Measurements from ENCODE around the gene DST. TPM values are rescaled to one million over a fixed set of nuclear protein-coding genes. Genes with fewer than 3 reads are reported as not detected.

The DST gene
- polyA plus RNA-seq, 1 donor from 2014 or later = not detected

- Mint-ChIP-seq H3K27me3 (peaks cover 1% of the 10 kb centered on the region), H3K9me3 (no peaks in the 10 kb centered on the region), H3K36me3 (no peaks in the 10 kb centered on the region), H3K4me3 (no peak overlapping the region), H3K27ac (no peak overlapping the region), H3K4me1 (no peaks in the 10 kb centered on the region)
Measured at GRCh38 chr6:56620229-56620868, 22.3 kb downstream of the DST start.

- Mint-ChIP-seq H3K4me3 (no peak overlapping the region), H3K9me3 (no peaks in the 10 kb centered on the region), H3K4me1 (no peaks in the 10 kb centered on the region), H3K27me3 (peaks cover 4% of the 10 kb centered on the region), H3K36me3 (no peaks in the 10 kb centered on the region), H3K27ac (no peak overlapping the region)
Measured at GRCh38 chr6:56618050-56618449, 24.6 kb downstream of the DST start.

- Mint-ChIP-seq H3K4me3 (no peak overlapping the region), H3K36me3 (no peaks in the 10 kb centered on the region), H3K27me3 (peaks cover 2% of the 10 kb centered on the region), H3K4me1 (no peaks in the 10 kb centered on the region), H3K9me3 (no peaks in the 10 kb centered on the region), H3K27ac (no peak overlapping the region)
Measured at GRCh38 chr6:56616967-56617366, 25.7 kb downstream of the DST start.

GRCh38 chr6:56613247-56613851 lies 29.3 kb downstream of the DST start:
- Mint-ChIP-seq H3K9me3 (no peaks in the 10 kb centered on the region), H3K4me1 (no peaks in the 10 kb centered on the region), H3K27me3 (peaks cover 5% of the 10 kb centered on the region), H3K36me3 (no peaks in the 10 kb centered on the region), H3K27ac (no peak overlapping the region), H3K4me3 (no peak overlapping the region)

- Mint-ChIP-seq H3K27ac (no peak overlapping the region), H3K27me3 (peaks cover 11% of the 10 kb centered on the region), H3K4me3 (no peak overlapping the region), H3K36me3 (no peaks in the 10 kb centered on the region), H3K4me1 (no peaks in the 10 kb centered on the region), H3K9me3 (no peaks in the 10 kb centered on the region)
Measured at GRCh38 chr6:56608332-56608731, 34.4 kb downstream of the DST start.

GRCh38 chr6:56607111-56607752 lies 35.5 kb downstream of the DST start:
- no peak overlapping the region for H3K27ac Mint-ChIP-seq
- no peaks in the 10 kb centered on the region for H3K9me3 Mint-ChIP-seq
- H3K27me3 Mint-ChIP-seq = peaks cover 11% of the 10 kb centered on the region
- H3K4me1 Mint-ChIP-seq = no peaks in the 10 kb centered on the region
- H3K36me3 Mint-ChIP-seq = no peaks in the 10 kb centered on the region
- H3K4me3 Mint-ChIP-seq = no peak overlapping the region

GRCh38 chr6:56605435-56605834 lies 37.3 kb downstream of the DST start:
- no peaks in the 10 kb centered on the region for H3K4me1 Mint-ChIP-seq
- H3K27ac Mint-ChIP-seq = no peak overlapping the region
- H3K4me3 Mint-ChIP-seq = no peak overlapping the region
- peaks cover 11% of the 10 kb centered on the region for H3K27me3 Mint-ChIP-seq
- H3K36me3 Mint-ChIP-seq = no peaks in the 10 kb centered on the region
- no peaks in the 10 kb centered on the region for H3K9me3 Mint-ChIP-seq

- Mint-ChIP-seq H3K27ac (no peak overlapping the region), H3K9me3 (no peaks in the 10 kb centered on the region), H3K4me1 (no peaks in the 10 kb centered on the region), H3K4me3 (no peak overlapping the region), H3K27me3 (peaks cover 9% of the 10 kb centered on the region), H3K36me3 (no peaks in the 10 kb centered on the region)
Measured at GRCh38 chr6:56604186-56604585, 38.5 kb downstream of the DST start.

- no peaks in the 10 kb centered on the region for H3K4me1 Mint-ChIP-seq
- H3K27ac Mint-ChIP-seq = no peak overlapping the region
- H3K27me3 Mint-ChIP-seq = peaks cover 9% of the 10 kb centered on the region
- no peaks in the 10 kb centered on the region for H3K9me3 Mint-ChIP-seq
- H3K36me3 Mint-ChIP-seq = no peaks in the 10 kb centered on the region
- no peak overlapping the region for H3K4me3 Mint-ChIP-seq
Measured at GRCh38 chr6:56601390-56601789, 41.3 kb downstream of the DST start.

- H3K27me3 Mint-ChIP-seq = peaks cover 2% of the 10 kb centered on the region
- no peaks in the 10 kb centered on the region for H3K9me3 Mint-ChIP-seq
- H3K4me3 Mint-ChIP-seq = peak overlapping the region in 1 of 4 donors; percentile 12
- H3K36me3 Mint-ChIP-seq = no peaks in the 10 kb centered on the region
- H3K4me1 Mint-ChIP-seq = peaks cover 17 to 26% (median 25%) of the 10 kb centered on the region in 3 donors
- peak overlapping the region in 1 of 3 donors; percentile 45 for H3K27ac Mint-ChIP-seq
Measured at GRCh38 chr6:56595490-56596122, 47.1 kb downstream of the DST start.

- no peaks in the 10 kb centered on the region for H3K9me3 Mint-ChIP-seq
- H3K4me3 Mint-ChIP-seq = peak overlapping the region in 1 of 4 donors; percentile 2
- H3K4me1 Mint-ChIP-seq = peaks cover 17 to 26% (median 25%) of the 10 kb centered on the region in 3 donors
- no peak overlapping the region for H3K27ac Mint-ChIP-seq
- H3K36me3 Mint-ChIP-seq = no peaks in the 10 kb centered on the region
- peaks cover 2% of the 10 kb centered on the region for H3K27me3 Mint-ChIP-seq
Measured at GRCh38 chr6:56594699-56595098, 48.0 kb downstream of the DST start.

GRCh38 chr6:56593801-56594318 lies 48.8 kb downstream of the DST start:
- Mint-ChIP-seq H3K27me3 (peaks cover 2% of the 10 kb centered on the region), H3K4me3 (peak overlapping the region; percentile 2 to 85 (median 76)), H3K27ac (peak overlapping the region in 1 of 3 donors; percentile 13), H3K9me3 (no peaks in the 10 kb centered on the region), H3K36me3 (no peaks in the 10 kb centered on the region), H3K4me1 (peaks cover 17 to 26% (median 25%) of the 10 kb centered on the region in 3 donors)

- H3K4me1 Mint-ChIP-seq = peaks cover 0 to 1% (median 0%) of the 10 kb centered on the region in 3 donors
- no peak overlapping the region for H3K4me3 Mint-ChIP-seq
- no peak overlapping the region for H3K27ac Mint-ChIP-seq
- no peaks in the 10 kb centered on the region for H3K36me3 Mint-ChIP-seq
- H3K27me3 Mint-ChIP-seq = no peaks in the 10 kb centered on the region
- H3K9me3 Mint-ChIP-seq = no peaks in the 10 kb centered on the region
Measured at GRCh38 chr6:56582236-56582635, 60.5 kb downstream of the DST start.

GRCh38 chr6:56581296-56581925 lies 61.3 kb downstream of the DST start:
- no peak overlapping the region for H3K4me3 Mint-ChIP-seq
- no peaks in the 10 kb centered on the region for H3K27me3 Mint-ChIP-seq
- H3K27ac Mint-ChIP-seq = no peak overlapping the region
- H3K9me3 Mint-ChIP-seq = no peaks in the 10 kb centered on the region
- H3K36me3 Mint-ChIP-seq = no peaks in the 10 kb centered on the region
- peaks cover 0 to 1% (median 0%) of the 10 kb centered on the region in 3 donors for H3K4me1 Mint-ChIP-seq

- no peak overlapping the region for H3K27ac Mint-ChIP-seq
- no peak overlapping the region for H3K4me3 Mint-ChIP-seq
- H3K36me3 Mint-ChIP-seq = no peaks in the 10 kb centered on the region
- H3K27me3 Mint-ChIP-seq = no peaks in the 10 kb centered on the region
- H3K4me1 Mint-ChIP-seq = peaks cover 0 to 1% (median 0%) of the 10 kb centered on the region in 3 donors
- no peaks in the 10 kb centered on the region for H3K9me3 Mint-ChIP-seq
Measured at GRCh38 chr6:56580271-56580670, 62.4 kb downstream of the DST start.
